HEK293T (cell line): ENCODE measurements around the gene PLXDC1.
"Not testable (repeated sequence)": the region's sequence is repeated elsewhere in the genome, so short reads cannot be mapped to it uniquely, and the experiment has no call there.

Experiments used
- CTCF ChIA-PET: fragments of 350-600 bp; formaldehyde crosslinking; extraction: SDS; loops from one replicate; lab custom pipeline; 2021; ENCODE audit warnings: antibody characterized with exemption, inconsistent platforms; lab: Yijun Ruan, JAX
- POLR2A ChIA-PET: fragments of 350-600 bp; formaldehyde crosslinking; extraction: SDS; loops from one replicate; lab custom pipeline; 2020; ENCODE audit warnings: antibody characterized with exemption, inconsistent platforms; lab: Yijun Ruan, JAX
- DNase-seq: peaks from one replicate; pipeline ENCODE4 v3.0.0; 2012; ENCODE audit warnings: mixed read lengths; ENCODE audit errors: extremely low spot score
- ARNT ChIP-seq: fragments of 450-650 bp; IDR thresholded peaks from 2 replicates; pipeline ENCODE4 v1.6.1; 2017; ENCODE audit warnings: mild to moderate bottlenecking
- BHLHE40 ChIP-seq: fragments of 450-650 bp; IDR thresholded peaks from 2 replicates; pipeline ENCODE4 v1.6.1; 2016; ENCODE audit warnings: mild to moderate bottlenecking, moderate library complexity, borderline replicate concordance
- CTBP1 ChIP-seq: fragments of 450-650 bp; IDR thresholded peaks from 2 replicates; pipeline ENCODE4 v1.6.1; 2016; ENCODE audit warnings: borderline replicate concordance
- ELF4 ChIP-seq: fragments of 450-650 bp; IDR thresholded peaks from 2 replicates; pipeline ENCODE4 v1.6.1; 2017; ENCODE audit warnings: antibody characterized with exemption
- FOXA1 ChIP-seq: fragments of 450-650 bp; IDR thresholded peaks from 2 replicates; pipeline ENCODE4 v1.6.1; 2016; ENCODE audit warnings: mild to moderate bottlenecking
- FOXK2 ChIP-seq: fragments of 450-650 bp; IDR thresholded peaks from 2 replicates; pipeline ENCODE4 v1.6.1; 2016; ENCODE audit warnings: mild to moderate bottlenecking
- FOXM1 ChIP-seq: fragments of 450-650 bp; IDR thresholded peaks from 2 replicates; pipeline ENCODE4 v1.6.1; 2017; ENCODE audit warnings: mild to moderate bottlenecking, borderline replicate concordance
- HDGF ChIP-seq: fragments of 450-650 bp; IDR thresholded peaks from 2 replicates; pipeline ENCODE4 v1.6.1; 2017; ENCODE audit warnings: antibody characterized with exemption, borderline replicate concordance
- L3MBTL2 ChIP-seq: fragments of 450-650 bp; conservative IDR thresholded peaks from 2 replicates; pipeline ENCODE4 v1.6.1; 2016; ENCODE audit warnings: mild to moderate bottlenecking
- LEF1 ChIP-seq: fragments of 450-650 bp; IDR thresholded peaks from 2 replicates; pipeline ENCODE4 v1.6.1; 2017; ENCODE audit warnings: mild to moderate bottlenecking, borderline replicate concordance
- NFRKB ChIP-seq: fragments of 450-650 bp; IDR thresholded peaks from 2 replicates; pipeline ENCODE4 v1.6.1; 2016; ENCODE audit warnings: mild to moderate bottlenecking, moderate library complexity
- SP1 ChIP-seq: fragments of 450-650 bp; IDR thresholded peaks from 2 replicates; pipeline ENCODE4 v1.6.1; 2017
- SUZ12 ChIP-seq: fragments of 450-650 bp; IDR thresholded peaks from 2 replicates; pipeline ENCODE4 v1.6.1; 2016; ENCODE audit warnings: mild to moderate bottlenecking
- TARDBP ChIP-seq: fragments of 450-650 bp; IDR thresholded peaks from 2 replicates; pipeline ENCODE4 v1.6.1; 2016
- ZNF384 ChIP-seq: fragments of 450-650 bp; IDR thresholded peaks from 2 replicates; pipeline ENCODE4 v1.6.1; 2016
- TF ChIP-seq, protein P1 (sequence below): fragments of 450-650 bp; IDR thresholded peaks from 2 replicates; pipeline ENCODE4 v1.6.1; 2016

PLXDC1 gene

DNA sequence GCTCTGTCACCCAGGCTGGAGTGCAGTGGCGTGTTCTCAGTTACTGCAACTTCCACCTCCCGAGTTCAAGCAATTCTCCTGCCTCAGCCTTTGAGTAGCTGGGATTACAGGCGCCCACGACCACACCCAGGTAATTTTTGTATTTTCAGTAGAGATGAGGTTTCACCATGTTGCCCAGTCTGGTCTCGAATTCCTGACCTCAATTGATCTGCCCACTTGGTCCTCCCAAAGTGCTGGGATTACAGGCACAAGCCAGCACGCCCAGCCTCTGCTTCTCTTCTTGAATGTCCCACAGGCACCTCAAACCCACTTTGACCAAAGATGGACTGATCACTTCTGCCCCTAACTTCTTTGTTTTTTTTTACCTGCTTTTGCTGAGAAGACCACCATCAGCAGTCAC lies 19.1 kb upstream of the PLXDC1 start:
- TF ChIP-seq L3MBTL2, result no peak
- no peak for TF ChIP-seq TARDBP
- no peak for TF ChIP-seq ELF4
- TF ChIP-seq, protein P1, sequence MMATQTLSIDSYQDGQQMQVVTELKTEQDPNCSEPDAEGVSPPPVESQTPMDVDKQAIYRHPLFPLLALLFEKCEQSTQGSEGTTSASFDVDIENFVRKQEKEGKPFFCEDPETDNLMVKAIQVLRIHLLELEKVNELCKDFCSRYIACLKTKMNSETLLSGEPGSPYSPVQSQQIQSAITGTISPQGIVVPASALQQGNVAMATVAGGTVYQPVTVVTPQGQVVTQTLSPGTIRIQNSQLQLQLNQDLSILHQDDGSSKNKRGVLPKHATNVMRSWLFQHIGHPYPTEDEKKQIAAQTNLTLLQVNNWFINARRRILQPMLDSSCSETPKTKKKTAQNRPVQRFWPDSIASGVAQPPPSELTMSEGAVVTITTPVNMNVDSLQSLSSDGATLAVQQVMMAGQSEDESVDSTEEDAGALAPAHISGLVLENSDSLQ, result no peak
- no peak for TF ChIP-seq SUZ12
- no peak for TF ChIP-seq ARNT
- no peak for TF ChIP-seq FOXK2
- TF ChIP-seq CTBP1, result no peak
- no peak for TF ChIP-seq BHLHE40
- no peak for TF ChIP-seq SP1
- TF ChIP-seq FOXM1, result no peak
- TF ChIP-seq LEF1, result no peak
- no peak for TF ChIP-seq FOXA1
- TF ChIP-seq HDGF, result no peak
- TF ChIP-seq ZNF384, result no peak
- TF ChIP-seq NFRKB, result no peak
- POLR2A ChIA-PET, result interaction anchor here (1.2 kb wide), 1 partner anchor 17 kb away, joined by 3 read pairs; no protein-coding TSS in a partner anchor
- no peak for DNase-seq
- CTCF ChIA-PET, result interaction anchor here (0.6 to 1.0 kb wide), 2 partner anchors 68 to 153 kb away, joined by 5 read pairs; no protein-coding TSS in a partner anchor

DNA sequence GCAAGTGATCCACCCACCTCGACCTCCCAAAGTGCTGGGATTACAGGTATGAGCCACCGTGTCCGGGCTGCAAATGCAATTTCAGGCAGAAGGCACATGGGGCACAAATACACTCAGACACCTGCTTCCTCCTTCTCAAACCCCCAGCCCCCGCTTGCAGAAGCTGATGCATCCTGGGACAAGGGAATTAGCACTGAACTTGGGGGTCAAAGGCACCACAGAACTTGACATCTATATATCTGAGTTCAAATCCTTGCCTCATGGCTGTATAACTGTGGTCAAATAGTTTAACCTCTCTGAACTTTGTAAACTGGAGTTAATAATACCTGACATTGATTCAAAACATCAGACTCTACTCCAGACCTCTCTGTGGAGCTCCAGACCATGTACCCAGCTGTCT lies 18.7 kb upstream of the PLXDC1 start:
- ChIA-PET CTCF (interaction anchor here (0.6 to 1.4 kb wide), 4 partner anchors 62 to 153 kb away, joined by 3 to 5 read pairs (median 4); no protein-coding TSS in a partner anchor), POLR2A (interaction anchor here (1.2 kb wide), 1 partner anchor 17 kb away, joined by 3 read pairs; no protein-coding TSS in a partner anchor)
- DNase-seq, result no peak
- TF ChIP-seq SP1 (no peak), LEF1 (no peak), HDGF (no peak), ARNT (no peak), CTBP1 (no peak), ZNF384 (no peak), SUZ12 (no peak)

DNA sequence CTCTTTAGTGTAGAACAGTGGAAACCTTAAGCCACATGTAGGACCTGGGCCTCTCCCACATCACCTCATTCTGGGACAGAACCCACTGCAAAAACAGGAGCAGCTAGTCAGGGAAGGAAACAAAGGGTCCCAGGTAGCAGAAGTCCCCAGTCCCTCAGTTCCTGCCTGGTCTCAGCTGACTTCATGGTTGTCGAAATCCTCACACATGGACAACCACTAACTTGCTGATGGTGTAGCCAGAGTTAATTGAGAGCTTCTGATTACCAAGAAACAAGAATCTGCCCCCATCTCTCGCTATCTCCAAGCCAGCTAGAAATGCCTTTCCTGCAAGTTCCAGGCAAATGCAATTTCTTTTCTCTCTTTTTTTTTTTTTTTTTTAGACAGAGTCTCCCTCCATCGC lies 18.1 kb upstream of the PLXDC1 start:
- TF ChIP-seq FOXK2 (no peak), TARDBP (no peak), FOXA1 (no peak), ELF4 (no peak), SP1 (no peak), L3MBTL2 (no peak), FOXM1 (no peak), SUZ12 (no peak), CTBP1 (no peak), ZNF384 (no peak), LEF1 (no peak)
- TF ChIP-seq, protein P1, result no peak

DNA sequence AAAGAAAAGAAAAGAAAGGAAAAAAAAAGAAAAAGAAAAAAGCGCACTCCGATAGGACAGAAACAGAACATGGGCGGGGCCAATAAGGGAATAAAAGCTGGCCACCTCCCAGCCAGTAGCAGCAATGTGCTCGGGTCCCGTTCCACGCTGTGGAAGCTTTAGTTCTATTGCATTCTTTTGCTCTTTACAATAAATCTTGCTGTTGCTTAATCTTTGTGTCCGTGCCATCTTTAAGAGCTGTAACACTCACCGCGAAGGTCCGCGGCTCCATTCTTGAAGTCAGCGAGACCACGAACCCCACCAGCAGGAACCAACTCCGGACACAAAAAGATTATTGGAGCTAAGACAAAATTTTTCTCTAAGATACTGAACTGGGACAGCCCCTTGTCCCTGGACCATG lies 17.7 kb upstream of the PLXDC1 start:
- TF ChIP-seq HDGF, result no peak
- no peak for TF ChIP-seq BHLHE40
- TF ChIP-seq TARDBP, result no peak
- no peak for TF ChIP-seq ZNF384
- no peak for TF ChIP-seq ARNT
- no peak for TF ChIP-seq ELF4
- TF ChIP-seq CTBP1, result no peak
- no peak for TF ChIP-seq LEF1
- TF ChIP-seq, protein P1, result no peak
- TF ChIP-seq NFRKB, result no peak
- no peak for TF ChIP-seq FOXM1
- no peak for TF ChIP-seq FOXK2
- TF ChIP-seq L3MBTL2, result no peak
- TF ChIP-seq FOXA1, result no peak
- TF ChIP-seq SP1, result no peak
- TF ChIP-seq SUZ12, result no peak
- no peak for DNase-seq
- POLR2A ChIA-PET, result interaction anchor here (0.9 kb wide), 1 partner anchor 31 kb away, joined by 3 read pairs; the partner anchor contains the start of gene RPL19
- CTCF ChIA-PET, result interaction anchor here (0.8 to 1.4 kb wide), 3 partner anchors 25 to 67 kb away, joined by 3 to 4 read pairs (median 3); no protein-coding TSS in a partner anchor

More for the DNA sequence above, 18.1 kb upstream of the PLXDC1 start:
- ChIA-PET POLR2A (interaction anchor here (0.9 to 1.2 kb wide), 2 partner anchors 16 to 30 kb away, joined by 3 read pairs; partner anchors contain the start of gene RPL19), CTCF (interaction anchor here (0.7 to 1.4 kb wide), 4 partner anchors 25 to 89 kb away, joined by 3 to 4 read pairs (median 4); no protein-coding TSS in a partner anchor)
- DNase-seq, result no peak

DNA sequence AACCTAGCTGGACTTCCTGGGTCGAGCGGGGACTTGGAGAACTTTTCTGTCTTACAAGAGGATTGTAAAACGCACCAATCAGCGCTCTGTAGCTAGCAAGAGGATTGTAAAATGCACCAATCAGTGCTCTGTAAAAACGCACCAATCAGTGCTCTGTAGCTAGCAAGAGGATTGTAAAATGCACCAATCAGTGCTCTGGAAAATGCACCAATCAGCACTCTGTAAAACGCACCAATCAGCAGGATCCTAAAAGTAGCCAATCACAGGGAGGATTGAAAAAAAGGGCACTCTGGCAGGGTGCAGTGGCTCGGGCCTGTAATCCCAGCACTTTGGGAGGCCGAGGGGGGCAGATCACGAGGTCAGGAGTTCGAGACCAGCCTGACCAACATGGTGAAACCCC lies 17.1 kb upstream of the PLXDC1 start:
- CTCF ChIA-PET, result interaction anchor here (1.4 kb wide), 1 partner anchor 68 kb away, joined by 4 read pairs; no protein-coding TSS in a partner anchor
- DNase-seq, POLR2A ChIA-PET: not testable (repeated sequence)

DNA sequence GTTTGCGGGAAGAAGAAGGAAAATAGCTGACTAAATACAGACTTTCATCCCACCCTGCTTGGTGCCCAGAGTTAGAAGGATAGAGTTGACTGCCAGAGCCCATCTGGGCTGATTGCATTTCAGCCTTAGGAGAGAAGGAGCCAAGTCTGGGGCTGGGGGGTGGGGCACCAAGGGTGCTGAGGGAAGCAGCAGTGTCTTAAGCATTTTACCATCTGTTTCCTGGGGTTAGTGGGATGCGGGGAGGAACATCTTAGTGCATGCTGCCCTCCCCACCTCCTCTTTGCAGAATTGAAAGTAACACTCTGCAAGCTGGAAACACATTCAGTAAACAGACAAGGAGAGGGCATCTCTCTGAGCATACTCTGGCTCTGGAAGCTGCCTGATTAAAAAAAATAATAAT lies 16.0 kb upstream of the PLXDC1 start:
- CTCF ChIA-PET, result interaction anchor here (0.5 to 1.7 kb wide), 2 partner anchors 7 to 76 kb away, joined by 3 to 21 read pairs; no protein-coding TSS in a partner anchor
- no peak for DNase-seq
- no peak for TF ChIP-seq FOXM1
- no peak for TF ChIP-seq HDGF
- no peak for TF ChIP-seq FOXK2
- TF ChIP-seq CTBP1, result no peak
- TF ChIP-seq BHLHE40, result no peak
- TF ChIP-seq, protein P1, result no peak
- TF ChIP-seq SUZ12, result no peak
- TF ChIP-seq ARNT, result no peak
- TF ChIP-seq ZNF384, result no peak
- TF ChIP-seq LEF1, result no peak
- TF ChIP-seq SP1, result no peak
- TF ChIP-seq ELF4, result no peak
- no peak for TF ChIP-seq FOXA1
- no peak for TF ChIP-seq L3MBTL2
- TF ChIP-seq NFRKB, result no peak
- no peak for TF ChIP-seq TARDBP
- POLR2A ChIA-PET, result interaction anchor here (1.0 to 2.2 kb wide), 2 partner anchors 32 to 314 kb away, joined by 3 to 9 read pairs; partner anchors contain the start of genes RPL19 and RPL23
